Activated effector memory CD4-positive, alpha-beta T cell treated with anti-CD3 and anti-CD28 coated beads, Interleukin-2, amount 50 U/mL, for 16 hours (primary cell): Measurements from ENCODE around the gene ADAM17.
"Not testable (repeated sequence)": the region's sequence is repeated elsewhere in the genome, so short reads cannot be mapped to it uniquely, and the experiment has no call there.

Source experiments
- DNase-seq: peaks from one replicate; pipeline ENCODE4 v3.0.0-alpha.2; 2020

The ADAM17 gene

DNA sequence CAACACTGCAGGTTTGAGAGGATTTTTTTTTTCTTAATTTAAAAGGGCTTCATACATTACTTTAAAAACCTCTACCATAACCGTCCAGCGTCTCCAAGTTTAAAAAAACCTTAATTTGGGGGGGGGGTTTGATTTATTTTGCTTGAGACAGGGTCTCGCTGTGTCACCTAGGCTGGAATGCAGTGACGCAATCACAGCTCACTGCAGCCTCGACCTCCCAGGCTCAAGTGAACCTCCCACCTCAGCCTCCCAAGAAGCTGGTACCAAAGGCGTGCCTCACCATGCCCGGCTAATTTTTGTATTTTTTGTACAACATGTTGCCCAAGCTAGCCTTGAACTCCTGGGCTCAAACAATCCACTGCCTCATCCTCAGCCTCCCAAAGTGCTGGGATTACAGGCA lies 36.9 kb downstream of the ADAM17 start:
- no peak for DNase-seq

DNA sequence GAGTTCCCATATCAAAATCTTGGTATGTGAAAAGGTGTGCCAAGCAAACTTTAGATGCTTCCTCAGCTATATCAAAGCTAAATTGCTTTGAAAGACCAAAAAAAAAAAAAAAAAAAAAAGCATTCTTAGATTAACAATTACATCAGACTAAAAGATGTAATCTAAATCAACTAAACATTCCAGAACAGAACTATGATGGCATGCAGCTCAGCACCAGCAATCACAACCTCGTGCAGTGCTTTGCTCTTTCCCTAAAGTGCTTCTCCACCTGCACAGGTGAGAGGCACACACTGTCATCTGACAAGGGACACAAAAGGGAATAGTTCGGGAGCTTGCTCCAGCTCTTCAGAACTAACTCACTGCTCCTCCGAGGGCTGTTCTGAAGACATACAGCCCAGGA lies 37.5 kb downstream of the ADAM17 start:
- no peak for DNase-seq

- DNase-seq: no peak
These were observed 38.4 kb downstream of the ADAM17 start for GRCh38 chr2:9517118-9517782.

- DNase-seq: not testable (repeated sequence)
These were observed 41.7 kb downstream of the ADAM17 start for GRCh38 chr2:9513946-9514345.

DNA sequence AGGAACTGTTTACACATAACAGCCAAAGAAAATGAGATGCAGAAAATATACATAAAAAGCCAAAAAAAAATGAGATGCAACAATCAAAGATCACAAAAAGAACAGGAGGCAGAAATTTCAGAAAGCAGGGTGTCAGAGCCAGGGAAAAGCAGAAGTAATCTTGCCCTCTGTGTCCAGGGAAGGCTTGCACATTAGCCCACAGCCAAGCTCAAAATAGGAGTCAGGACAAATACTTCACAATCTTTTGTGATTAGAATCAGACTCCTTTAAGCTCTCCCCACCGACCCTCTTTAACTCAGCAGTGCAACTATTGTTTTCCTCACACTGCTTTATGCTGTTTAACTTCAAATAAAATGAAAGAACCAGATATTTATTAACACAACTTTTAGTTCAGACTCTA lies 46.7 kb downstream of the ADAM17 start:
- no peak for DNase-seq

DNA sequence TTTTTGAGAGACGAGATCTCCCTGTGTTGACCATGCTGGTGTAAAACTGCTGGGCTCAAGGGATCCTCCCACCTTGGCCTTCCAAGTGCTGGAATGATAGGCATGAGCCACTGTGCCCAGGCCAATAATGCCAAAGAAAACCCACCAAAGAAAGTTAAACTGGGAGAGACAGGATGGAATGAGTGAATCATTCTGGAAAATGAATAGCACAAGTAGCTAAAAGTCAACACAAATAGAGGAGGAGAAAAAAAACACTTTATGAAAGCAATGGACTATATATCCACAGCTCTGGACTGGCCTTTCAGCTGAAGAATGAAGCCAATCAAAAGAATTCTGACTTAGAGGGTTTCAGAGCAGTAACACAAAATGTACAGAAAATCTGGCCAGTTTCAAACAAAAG lies 57.4 kb downstream of the ADAM17 start:
- DNase-seq: no peak

GRCh38 chr2:9497017-9497416 lies 58.6 kb downstream of the ADAM17 start:
- DNase-seq: no peak

- DNase-seq: no peak
These were observed 61.5 kb downstream of the ADAM17 start for GRCh38 chr2:9494081-9494480.

DNA sequence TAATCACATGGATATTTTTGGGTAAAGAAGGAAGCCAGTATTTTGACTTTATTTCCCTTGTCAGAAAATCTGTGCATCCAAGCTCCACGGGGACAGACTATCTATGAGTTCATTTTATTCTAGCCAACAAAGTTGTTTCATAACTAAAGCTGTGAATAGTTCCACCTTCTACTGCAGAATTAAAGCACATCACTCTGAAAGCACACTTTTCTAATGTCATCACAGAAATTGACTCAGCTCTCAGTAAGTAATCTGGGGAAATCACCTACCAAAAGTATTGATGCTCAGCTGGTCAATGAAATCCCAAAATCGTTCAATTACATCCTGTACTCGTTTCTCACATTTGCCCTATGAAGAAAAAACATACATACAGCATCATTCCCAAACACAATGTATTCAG lies 62.2 kb downstream of the ADAM17 start:
- no peak for DNase-seq

GRCh38 chr2:9492927-9493326 lies 62.7 kb downstream of the ADAM17 start:
- no peak for DNase-seq

GRCh38 chr2:9490789-9491188 lies 64.8 kb downstream of the ADAM17 start:
- no peak for DNase-seq

- no peak for DNase-seq
These were observed 66.8 kb downstream of the ADAM17 start for GRCh38 chr2:9488583-9489547.

GRCh38 chr2:9484533-9484932 lies 71.1 kb downstream of the ADAM17 start:
- no peak for DNase-seq

DNA sequence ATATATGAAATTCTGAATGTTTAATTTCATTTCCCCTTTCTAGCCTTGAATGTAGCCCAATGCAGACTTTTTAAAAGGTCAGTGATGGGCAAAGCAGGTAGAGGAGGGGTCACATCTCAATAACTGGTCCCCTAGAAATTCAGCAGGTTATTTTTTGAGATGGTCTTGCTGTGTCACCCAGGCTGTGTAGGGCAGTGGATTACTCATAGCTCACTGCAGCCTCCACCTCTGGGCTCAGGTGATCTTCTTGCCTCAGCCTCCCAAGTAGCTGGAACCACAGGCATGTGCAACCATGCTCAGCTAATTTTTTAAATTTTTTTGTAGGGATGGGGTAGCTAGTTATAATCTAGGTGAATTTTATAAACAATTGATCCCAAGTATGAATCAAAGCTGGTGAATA lies 72.5 kb downstream of the ADAM17 start:
- no peak for DNase-seq

GRCh38 chr2:9480157-9480556 lies 75.5 kb downstream of the ADAM17 start:
- DNase-seq: no peak

- no peak for DNase-seq
These were observed 77.1 kb downstream of the ADAM17 start for GRCh38 chr2:9478526-9478925.

- no peak for DNase-seq
These were observed 77.7 kb downstream of the ADAM17 start for GRCh38 chr2:9477914-9478313.

DNA sequence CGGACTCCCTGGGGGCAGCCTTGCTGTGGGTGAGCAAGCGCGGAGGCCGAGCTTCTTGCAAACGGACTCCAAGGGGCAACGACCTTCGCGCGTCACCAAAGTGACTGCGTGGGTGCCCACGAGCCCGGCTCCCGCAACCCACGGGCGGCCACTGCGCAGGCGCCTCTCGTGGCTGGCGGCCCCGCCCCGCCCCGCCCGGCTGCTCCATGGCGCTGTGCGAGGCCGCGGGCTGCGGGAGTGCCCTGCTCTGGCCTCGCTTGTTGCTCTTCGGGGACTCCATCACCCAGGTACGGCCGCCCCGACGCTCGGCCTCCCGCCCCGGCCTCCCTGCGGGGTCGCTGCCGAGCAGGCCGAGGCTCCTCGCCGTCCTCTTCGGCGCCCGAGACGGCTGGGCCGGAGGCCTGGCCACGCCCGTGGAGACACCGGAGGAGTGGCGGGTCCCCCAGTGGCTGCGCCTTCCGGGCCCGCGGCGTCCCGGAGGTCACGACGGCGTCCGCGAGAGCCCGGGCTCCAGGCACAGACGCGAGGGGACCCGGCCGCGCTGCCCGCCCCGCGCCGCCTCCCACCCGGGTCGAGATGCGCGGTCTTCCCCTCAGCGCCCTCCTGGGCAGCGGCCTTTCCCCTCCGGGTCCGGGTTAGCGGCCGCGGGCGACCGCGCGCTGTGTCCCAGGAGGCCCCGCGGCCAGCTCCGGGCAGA lies 81.1 kb downstream of the ADAM17 start, which contains the start of gene IAH1:
Gene IAH1 (plus strand): TSS at position 191 of the 697 bp plus-strand sequence. CDS start 16 bp downstream, at position 207.
- peak; percentile 92 for DNase-seq

- DNase-seq: peak; percentile 89
These were observed 81.7 kb downstream of the ADAM17 start for GRCh38 chr2:9473985-9474360.

DNA sequence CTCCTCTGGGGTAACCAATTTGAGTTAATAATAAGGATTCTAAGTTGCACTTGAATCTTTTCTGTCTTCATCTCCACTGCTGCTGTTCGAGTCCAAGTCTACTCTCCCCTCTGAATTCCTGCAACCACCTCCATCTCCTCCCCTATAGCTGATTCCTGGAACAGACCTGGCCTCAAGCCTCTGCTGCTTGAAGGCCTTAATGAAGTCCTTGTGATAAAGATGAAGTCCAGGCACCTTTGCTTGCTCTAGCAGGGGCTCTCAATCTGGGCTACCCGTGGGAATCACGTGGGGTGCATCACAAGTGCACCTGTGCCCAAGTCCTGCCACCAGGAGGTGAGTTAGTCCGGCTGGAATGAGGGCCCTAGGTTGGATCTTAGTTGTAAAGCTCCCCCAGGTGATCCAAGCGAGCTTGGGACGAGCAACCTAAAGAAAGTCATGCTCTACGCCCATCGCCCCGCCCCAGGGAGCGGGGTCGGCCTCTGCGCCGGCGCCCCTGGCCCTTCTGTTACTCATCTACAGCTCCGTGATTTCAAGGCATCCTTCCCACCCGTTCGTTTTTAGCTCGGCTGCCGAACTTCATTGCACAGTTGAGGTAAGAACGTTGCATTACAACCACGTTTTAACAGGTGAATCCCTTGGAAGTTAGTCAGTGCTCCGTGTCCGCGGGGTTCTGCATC lies 82.2 kb downstream of the ADAM17 start:
- DNase-seq: peak; percentile 70

- DNase-seq: no peak
These were observed 83.1 kb downstream of the ADAM17 start for GRCh38 chr2:9472511-9472910.

- DNase-seq: no peak
These were observed 84.4 kb downstream of the ADAM17 start for GRCh38 chr2:9471206-9471605.

- no peak for DNase-seq
These were observed 87.9 kb downstream of the ADAM17 start for GRCh38 chr2:9467687-9468086.
